H9 (cell line): Measurements from ENCODE around the gene RGS6. TPM values are rescaled to one million over a fixed set of nuclear protein-coding genes. Genes with fewer than 3 reads are reported as not detected.

Experiments
- DNase-seq: peaks from one replicate; pipeline ENCODE4 v3.0.0-alpha.2; 2017
- H2AFZ ChIP-seq: one replicate; pipeline ENCODE4 v1.6.1; 2013; ENCODE audit warnings: mild to moderate bottlenecking, low read length, control low read depth, moderate library complexity
- H2AK5ac ChIP-seq: 2 replicates; pipeline ENCODE4 v1.6.1; 2013; ENCODE audit warnings: low read length, control low read depth, mixed read lengths; ENCODE audit not compliant: insufficient read length
- H2BK120ac ChIP-seq: one replicate; pipeline ENCODE4 v1.6.1; 2013; ENCODE audit warnings: low read depth, mild to moderate bottlenecking, low read length, control low read depth, inconsistent platforms; ENCODE audit not compliant: poor library complexity, severe bottlenecking
- H2BK12ac ChIP-seq: 2 replicates; pipeline ENCODE4 v1.6.1; 2013; ENCODE audit warnings: low read length, control low read depth, mixed read lengths, low read depth; ENCODE audit not compliant: insufficient read length
- H2BK15ac ChIP-seq: 2 replicates; pipeline ENCODE4 v1.6.1; 2013; ENCODE audit warnings: low read depth, low read length, control low read depth
- H2BK20ac ChIP-seq: one replicate; pipeline ENCODE4 v1.6.1; 2013; ENCODE audit warnings: low read depth, mild to moderate bottlenecking, low read length, control low read depth, inconsistent platforms; ENCODE audit not compliant: poor library complexity, severe bottlenecking
- H2BK5ac ChIP-seq: 2 replicates; pipeline ENCODE4 v1.6.1; 2013; ENCODE audit warnings: low read length, control low read depth, mixed read lengths; ENCODE audit not compliant: insufficient read length
- H3K14ac ChIP-seq: 2 replicates; pipeline ENCODE4 v1.6.1; 2013; ENCODE audit warnings: low read length, control low read depth; ENCODE audit not compliant: insufficient read depth
- H3K18ac ChIP-seq: 2 replicates; pipeline ENCODE4 v1.6.1; 2013; ENCODE audit warnings: low read depth, mild to moderate bottlenecking, mixed read lengths, low read length, control low read depth; ENCODE audit not compliant: insufficient read length
- H3K23ac ChIP-seq: 2 replicates; pipeline ENCODE4 v1.6.1; 2013; ENCODE audit warnings: low read length, control low read depth, mixed read lengths, low read depth; ENCODE audit not compliant: insufficient read length
- H3K23me2 ChIP-seq: 2 replicates; pipeline ENCODE4 v1.6.1; 2013; ENCODE audit warnings: low read depth, mild to moderate bottlenecking, mixed read lengths, low read length, control low read depth; ENCODE audit not compliant: insufficient read length, poor library complexity, severe bottlenecking
- H3K27ac ChIP-seq: 2 replicates; pipeline ENCODE4 v1.5.1; 2013; ENCODE audit warnings: low read length, control low read depth, mixed read lengths, low read depth; ENCODE audit not compliant: insufficient read length
- H3K27me3 ChIP-seq: 2 replicates; pipeline ENCODE4 v1.6.1; 2013; ENCODE audit warnings: low read length, control low read depth, inconsistent platforms; ENCODE audit not compliant: insufficient read depth
- H3K4ac ChIP-seq: 2 replicates; pipeline ENCODE4 v1.6.1; 2013; ENCODE audit warnings: low read depth, mild to moderate bottlenecking, control low read depth, inconsistent platforms, low read length, moderate library complexity
- H3K4me1 ChIP-seq: 2 replicates; pipeline ENCODE4 v1.6.1; 2013; ENCODE audit warnings: low read length, control low read depth, inconsistent platforms; ENCODE audit not compliant: insufficient read depth
- H3K4me2 ChIP-seq: 2 replicates; pipeline ENCODE4 v1.6.1; 2013; ENCODE audit warnings: low read length, control low read depth, mixed read lengths; ENCODE audit not compliant: insufficient read length, insufficient read depth
- H3K56ac ChIP-seq: 2 replicates; pipeline ENCODE4 v1.6.1; 2013; ENCODE audit warnings: low read depth, mild to moderate bottlenecking, mixed read lengths, low read length, control low read depth; ENCODE audit not compliant: insufficient read length
- H3K79me1 ChIP-seq: 2 replicates; pipeline ENCODE4 v1.6.1; 2013; ENCODE audit warnings: low read depth, mild to moderate bottlenecking, moderate library complexity, low read length, control low read depth, inconsistent platforms; ENCODE audit not compliant: insufficient read depth, poor library complexity, severe bottlenecking
- H3K79me2 ChIP-seq: 2 replicates; pipeline ENCODE4 v1.6.1; 2013; ENCODE audit warnings: low read length, control low read depth, inconsistent platforms; ENCODE audit not compliant: insufficient read depth
- H3K9ac ChIP-seq: 2 replicates; pipeline ENCODE4 v1.6.1; 2013; ENCODE audit warnings: low read length, control low read depth, mixed read lengths; ENCODE audit not compliant: insufficient read length; ENCODE audit errors: extremely low read depth
- H3K9me3 ChIP-seq: one replicate; pipeline ENCODE4 v1.6.1; 2013; ENCODE audit warnings: low read depth, low read length, inconsistent platforms; ENCODE audit not compliant: control insufficient read depth
- H3T11ph ChIP-seq: one replicate; pipeline ENCODE4 v1.6.1; 2013; ENCODE audit warnings: mild to moderate bottlenecking, low read length, control low read depth, inconsistent platforms
- H4K20me1 ChIP-seq: one replicate; pipeline ENCODE4 v1.6.1; 2013; ENCODE audit not compliant: control insufficient read depth, insufficient read length, insufficient read depth
- H4K5ac ChIP-seq: 2 replicates; pipeline ENCODE4 v1.6.1; 2013; ENCODE audit warnings: low read depth, mild to moderate bottlenecking, mixed read lengths, low read length, control low read depth; ENCODE audit not compliant: insufficient read length
- H4K8ac ChIP-seq: replicated peaks from 2 replicates; pipeline ENCODE4 v1.6.1; 2013; ENCODE audit warnings: low read length, control low read depth, mixed read lengths, low read depth; ENCODE audit not compliant: insufficient read length
- H4K91ac ChIP-seq: 2 replicates; pipeline ENCODE4 v1.6.1; 2013; ENCODE audit warnings: low read depth, mild to moderate bottlenecking, moderate library complexity, mixed read lengths, low read length, control low read depth; ENCODE audit not compliant: insufficient read length
- H3K27ac Mint-ChIP-seq, 3 experiments: 2 replicates in 2 of 3; 3 replicates in 1 of 3; pipeline ENCODE4 v1.8.0; 2020 to 2021; ENCODE audit warnings: mixed read lengths in 3 of 3, mild to moderate bottlenecking in 1 of 3, moderate library complexity in 1 of 3
- H3K27me3 Mint-ChIP-seq: 2 replicates; pipeline ENCODE4 v1.8.0; 2021; ENCODE audit warnings: low read depth, mild to moderate bottlenecking, moderate library complexity, mixed read lengths
- H3K36me3 Mint-ChIP-seq, 3 experiments: 2 replicates in 2 of 3; 3 replicates in 1 of 3; pipeline ENCODE4 v1.8.0; 2020 to 2021; ENCODE audit warnings: low read depth in 3 of 3, mixed read lengths in 3 of 3; ENCODE audit not compliant: insufficient read depth in 1 of 3
- H3K4me1 Mint-ChIP-seq, 2 experiments: 2 replicates each; pipeline ENCODE4 v1.8.0; 2020; ENCODE audit warnings: mixed read lengths in 2 of 2
- H3K4me3 Mint-ChIP-seq, 2 experiments: 2 replicates in 1 of 2; 3 replicates in 1 of 2; pipeline ENCODE4 v1.8.0; 2020 to 2021; ENCODE audit warnings: mild to moderate bottlenecking in 2 of 2, mixed read lengths in 2 of 2, moderate library complexity in 1 of 2
- H3K9me3 Mint-ChIP-seq, 2 experiments: 2 replicates in 1 of 2; 3 replicates in 1 of 2; pipeline ENCODE4 v1.8.0; 2020; ENCODE audit warnings: mild to moderate bottlenecking in 2 of 2, mixed read lengths in 2 of 2, moderate library complexity in 1 of 2
- CTCF ChIP-seq: fragments of 200-600 bp; sonication (generic); conservative IDR thresholded peaks from 3 replicates; pipeline ENCODE4 v1.8.0; 2021; ENCODE audit warnings: antibody characterized with exemption, mild to moderate bottlenecking
- WGBS: extraction: QIAGEN DNeasy Blood & Tissue Kit; methylation state at CpG from one replicate; pipeline ENCODE4 v1.1.7; 2013; ENCODE audit warnings: missing lambda C conversion rate, low lambda C conversion rate, mixed read lengths; ENCODE audit not compliant: insufficient read length; ENCODE audit errors: extremely low coverage; 5-methylcytosine and 5-hydroxymethylcytosine counted together
- total RNA-seq: library from RNA; stranded (reverse); gene quantifications from 2 replicates; pipeline ENCODE4 v1.2.1, GENCODE V29; 2021

The RGS6 gene
- total RNA-seq, 1 experiment from 2014 or later = 3.0 TPM

GRCh38 chr14:72024043-72024407, 91.8 kb downstream of the RGS6 start:
- Histone ChIP-seq H4K8ac (no peak overlapping the region), H2BK5ac (no peak overlapping the region), H4K5ac (no peak overlapping the region), H3K56ac (no peak overlapping the region), H3K23me2 (no peaks in the 10 kb centered on the region), H3K79me1 (no peaks in the 10 kb centered on the region), H2BK12ac (no peak overlapping the region), H3K79me2 (no peaks in the 10 kb centered on the region), H3K9ac (no peak overlapping the region), H3K4ac (no peak overlapping the region), H2AK5ac (no peak overlapping the region), H2BK15ac (no peak overlapping the region), H4K91ac (no peak overlapping the region), H3K23ac (no peak overlapping the region), H4K20me1 (no peaks in the 10 kb centered on the region), H3K9me3 (no peaks in the 10 kb centered on the region), H3K14ac (no peak overlapping the region), H3T11ph (no peak overlapping the region), H3K4me2 (peak overlapping the region; percentile 50), H2AFZ (no peak overlapping the region), H2BK20ac (no peak overlapping the region), H3K27ac (no peak overlapping the region), H3K27me3 (no peaks in the 10 kb centered on the region), H3K18ac (no peak overlapping the region), H3K4me1 (peaks cover 3% of the 10 kb centered on the region; the same call in 1 of the 2 replicates), H2BK120ac (no peak overlapping the region)
- no peak overlapping the region for H3K4me3 Mint-ChIP-seq
- H3K27me3 Mint-ChIP-seq = no peaks in the 10 kb centered on the region
- H3K9me3 Mint-ChIP-seq = no peaks in the 10 kb centered on the region
- no peak overlapping the region for H3K27ac Mint-ChIP-seq
- H3K36me3 Mint-ChIP-seq = no peaks in the 10 kb centered on the region
- peaks cover 12% of the 10 kb centered on the region in 2 experiments for H3K4me1 Mint-ChIP-seq
- TF ChIP-seq CTCF = peak; percentile 85
- DNase-seq = peak; percentile 64
- no CpG with 5 or more reads among the region's 6 CpGs for WGBS
